Urothelium cell line (cell line): ENCODE results near the gene PTPRE.

Experiments
- DNase-seq: peaks from one replicate; pipeline ENCODE4 v3.0.0; 2011; ENCODE audit warnings: low spot score, mixed read lengths
- FAIRE-seq: peaks from 2 replicates; lab custom pipeline; 2011; peaks lifted over from hg19 to GRCh38; lab: Jason Lieb, UNC

The PTPRE gene

GRCh38 chr10:128054163-128054970, 147.5 kb downstream of the PTPRE start:
- no peak for FAIRE-seq

GRCh38 chr10:128055061-128055868, 148.4 kb downstream of the PTPRE start:
- no peak for FAIRE-seq
- DNase-seq, result no peak

More at GRCh38 chr10:128054163-128054970, 147.5 kb downstream of the PTPRE start:
- no peak for DNase-seq

- no peak for DNase-seq
Measured at GRCh38 chr10:128056303-128057050, 149.6 kb downstream of the PTPRE start.

GRCh38 chr10:128058106-128058749, 151.3 kb downstream of the PTPRE start:
- DNase-seq (no peak), FAIRE-seq (no peak)

More at GRCh38 chr10:128056303-128057050, 149.6 kb downstream of the PTPRE start:
- FAIRE-seq, result no peak

- no peak for FAIRE-seq
Measured at GRCh38 chr10:128058750-128059134, 151.8 kb downstream of the PTPRE start.

GRCh38 chr10:128059266-128059981, 152.5 kb downstream of the PTPRE start:
- DNase-seq, result no peak
- no peak for FAIRE-seq

More at GRCh38 chr10:128058750-128059134, 151.8 kb downstream of the PTPRE start:
- no peak for DNase-seq

GRCh38 chr10:128059982-128060293, 153.0 kb downstream of the PTPRE start:
- peak; percentile 96 for FAIRE-seq
- DNase-seq, result no peak

- FAIRE-seq (no peak), DNase-seq (no peak)
Measured at GRCh38 chr10:128060341-128061250, 153.7 kb downstream of the PTPRE start.

- FAIRE-seq (no peak), DNase-seq (no peak)
Measured at GRCh38 chr10:128061306-128062300, 154.7 kb downstream of the PTPRE start.

- DNase-seq (no peak), FAIRE-seq (no peak)
Measured at GRCh38 chr10:128062331-128062880, 155.5 kb downstream of the PTPRE start.

- FAIRE-seq, result no peak
Measured at GRCh38 chr10:128062881-128063563, 156.1 kb downstream of the PTPRE start.

GRCh38 chr10:128063736-128064107, 156.8 kb downstream of the PTPRE start:
- DNase-seq, result no peak
- no peak for FAIRE-seq

More at GRCh38 chr10:128062881-128063563, 156.1 kb downstream of the PTPRE start:
- no peak for DNase-seq

- no peak for FAIRE-seq
- DNase-seq, result peak; percentile 61
Measured at GRCh38 chr10:128064108-128064969, 157.4 kb downstream of the PTPRE start.

- FAIRE-seq (no peak), DNase-seq (no peak)
Measured at GRCh38 chr10:128064970-128065580, 158.2 kb downstream of the PTPRE start.

GRCh38 chr10:128065881-128066534, 159.1 kb downstream of the PTPRE start:
- no peak for FAIRE-seq
- no peak for DNase-seq
